Measurements from ENCODE around the gene LRRC51. TPM values are rescaled to one million over a fixed set of nuclear protein-coding genes. Genes with fewer than 3 reads are reported as not detected.

LRRC51 gene
- total and polyA plus RNA-seq, 2 of the 8 experiments (the other 6 are each of a cell fraction or from before 2014, with no cell fraction given) = 7.7 to 7.9 TPM

DNA sequence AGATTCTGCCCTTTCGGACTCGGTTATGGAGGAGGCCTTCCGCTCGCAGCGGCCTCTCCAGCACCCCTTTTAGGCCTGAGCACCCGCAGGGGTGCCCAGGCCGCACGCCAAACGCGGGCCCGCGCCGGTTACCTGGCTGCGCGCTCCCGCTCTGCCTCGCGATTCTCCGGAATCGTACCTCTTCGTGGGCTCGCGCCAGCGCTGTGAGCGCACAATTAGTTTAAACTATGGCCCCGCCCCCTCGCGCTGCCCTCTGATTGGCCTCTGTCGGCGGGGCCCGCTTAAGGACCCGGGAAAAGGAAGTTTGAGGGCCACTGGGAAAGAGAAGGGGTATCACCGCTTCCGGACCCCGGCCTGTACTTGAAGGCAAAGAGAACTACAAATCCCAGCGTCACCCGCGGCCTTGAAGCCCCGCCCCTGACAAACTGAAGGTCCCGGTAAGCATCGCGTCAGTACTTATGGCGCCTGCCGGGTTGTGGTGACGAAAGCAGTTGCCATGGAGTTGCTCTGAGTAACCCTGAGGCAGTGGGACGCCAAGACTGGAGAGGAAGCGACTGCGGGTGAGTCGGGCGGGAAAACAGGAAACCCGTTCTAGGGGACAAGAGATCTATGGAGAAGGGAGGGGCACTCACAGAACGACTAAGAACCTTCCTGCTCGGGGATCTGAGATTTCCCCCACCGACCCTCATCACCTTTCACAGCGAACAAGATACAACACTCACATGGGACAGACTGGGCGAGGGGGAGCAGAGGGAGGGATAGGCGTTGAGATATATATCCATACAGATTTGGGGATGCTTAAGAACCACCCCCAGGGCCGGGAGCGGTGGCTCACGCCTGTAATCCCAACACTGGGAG lies at the start of gene LRRC51, which contains the start of gene NUMA1 (continued):
- TF ChIP-seq CBX8 (IDR thresholded peaks at IDR 0.05; ENCODE audit: borderline replicate concordance, low read depth, low read length) = no peak
- TF ChIP-seq GTF2F1 (IDR thresholded peaks at IDR 0.05; ENCODE audit: borderline replicate concordance, low read depth, low read length) = no peak
- TF ChIP-seq BRCA1 (IDR thresholded peaks at IDR 0.05; ENCODE audit: low read depth, low read length) = no peak
- no peak for TF ChIP-seq ZNF274 (IDR thresholded peaks at IDR 0.05; ENCODE audit: borderline replicate concordance, extremely low read depth, low read length)
- TF ChIP-seq CTBP2 (IDR thresholded peaks at IDR 0.05; ENCODE audit: borderline replicate concordance, insufficient read depth, insufficient read length, low read length) = no peak
